ES-I3 (cell line): ENCODE measurements around the gene RANBP3.

Experiments
- H3K36me3 ChIP-seq: 2 replicates; pipeline ENCODE4 v1.6.1; 2013; ENCODE audit warnings: mild to moderate bottlenecking, low read length, control low read depth, moderate library complexity; ENCODE audit not compliant: insufficient read depth
- H3K4me1 ChIP-seq: 2 replicates; pipeline ENCODE4 v1.6.1; 2013; ENCODE audit warnings: mild to moderate bottlenecking, control low read depth, low read length; ENCODE audit not compliant: insufficient read depth
- H3K9ac ChIP-seq: 2 replicates; pipeline ENCODE4 v1.6.1; 2013; ENCODE audit warnings: low read depth, mild to moderate bottlenecking, low read length, moderate library complexity
- H3K9me3 ChIP-seq: 2 replicates; pipeline ENCODE4 v1.6.1; 2013; ENCODE audit warnings: mild to moderate bottlenecking, low read length, moderate library complexity; ENCODE audit not compliant: control insufficient read depth, insufficient read depth

The RANBP3 gene

GRCh38 chr19:5903056-5903623, 74.8 kb downstream of the RANBP3 start:
- Histone ChIP-seq H3K4me1 (no peaks in the 10 kb centered on the region), H3K9me3 (no peaks in the 10 kb centered on the region), H3K36me3 (no peaks in the 10 kb centered on the region), H3K9ac (peak overlapping the region; percentile 97)

GRCh38 chr19:5900976-5901375, 77.0 kb downstream of the RANBP3 start:
- H3K36me3 ChIP-seq, result no peaks in the 10 kb centered on the region
- H3K9ac ChIP-seq, result no peak overlapping the region

GRCh38 chr19:5899728-5900526, 78.0 kb downstream of the RANBP3 start:
- Histone ChIP-seq H3K9me3 (no peaks in the 10 kb centered on the region), H3K4me1 (no peaks in the 10 kb centered on the region), H3K36me3 (no peaks in the 10 kb centered on the region), H3K9ac (no peak overlapping the region)

More at GRCh38 chr19:5900976-5901375, 77.0 kb downstream of the RANBP3 start:
- no peaks in the 10 kb centered on the region for H3K9me3 ChIP-seq
- no peaks in the 10 kb centered on the region for H3K4me1 ChIP-seq

GRCh38 chr19:5897189-5897969, 80.6 kb downstream of the RANBP3 start:
- peaks cover under 1% of the 10 kb centered on the region; the same call in 1 of the 2 replicates for H3K4me1 ChIP-seq
- H3K9ac ChIP-seq, result no peak overlapping the region
- H3K36me3 ChIP-seq, result no peaks in the 10 kb centered on the region
- H3K9me3 ChIP-seq, result no peaks in the 10 kb centered on the region

- H3K36me3 ChIP-seq, result no peaks in the 10 kb centered on the region
- no peak overlapping the region for H3K9ac ChIP-seq
- no peaks in the 10 kb centered on the region for H3K9me3 ChIP-seq
- H3K4me1 ChIP-seq, result peaks cover 8% of the 10 kb centered on the region; the same call in 1 of the 2 replicates
Observed at GRCh38 chr19:5896365-5897076, 81.4 kb downstream of the RANBP3 start.

GRCh38 chr19:5895890-5896289, 82.0 kb downstream of the RANBP3 start:
- Histone ChIP-seq H3K4me1 (peaks cover 11% of the 10 kb centered on the region; the same call in 1 of the 2 replicates), H3K36me3 (no peaks in the 10 kb centered on the region), H3K9me3 (no peaks in the 10 kb centered on the region), H3K9ac (no peak overlapping the region)

GRCh38 chr19:5895409-5895808, 82.5 kb downstream of the RANBP3 start:
- Histone ChIP-seq H3K9me3 (no peaks in the 10 kb centered on the region), H3K9ac (no peak overlapping the region), H3K36me3 (no peaks in the 10 kb centered on the region), H3K4me1 (peaks cover 11% of the 10 kb centered on the region; the same call in 1 of the 2 replicates)

- Histone ChIP-seq H3K36me3 (no peaks in the 10 kb centered on the region), H3K4me1 (peaks cover 11% of the 10 kb centered on the region; the same call in 1 of the 2 replicates), H3K9me3 (no peaks in the 10 kb centered on the region), H3K9ac (no peak overlapping the region)
Observed at GRCh38 chr19:5894704-5895349, 83.1 kb downstream of the RANBP3 start.

GRCh38 chr19:5893907-5894703, 83.8 kb downstream of the RANBP3 start:
- peaks cover 11% of the 10 kb centered on the region; the same call in 1 of the 2 replicates for H3K4me1 ChIP-seq
- H3K36me3 ChIP-seq, result no peaks in the 10 kb centered on the region
- H3K9ac ChIP-seq, result no peak overlapping the region
- H3K9me3 ChIP-seq, result no peaks in the 10 kb centered on the region

GRCh38 chr19:5893296-5893903, 84.5 kb downstream of the RANBP3 start:
- Histone ChIP-seq H3K4me1 (peaks cover 11% of the 10 kb centered on the region; the same call in 1 of the 2 replicates), H3K9me3 (no peaks in the 10 kb centered on the region), H3K36me3 (no peaks in the 10 kb centered on the region), H3K9ac (no peak overlapping the region)

- no peaks in the 10 kb centered on the region for H3K36me3 ChIP-seq
- H3K9me3 ChIP-seq, result no peaks in the 10 kb centered on the region
- H3K9ac ChIP-seq, result no peak overlapping the region
- H3K4me1 ChIP-seq, result peaks cover 11% of the 10 kb centered on the region; the same call in 1 of the 2 replicates
Observed at GRCh38 chr19:5892772-5893275, 85.1 kb downstream of the RANBP3 start.

- Histone ChIP-seq H3K4me1 (peaks cover 11% of the 10 kb centered on the region; the same call in 1 of the 2 replicates), H3K9me3 (no peaks in the 10 kb centered on the region), H3K36me3 (no peaks in the 10 kb centered on the region), H3K9ac (no peak overlapping the region)
Observed at GRCh38 chr19:5891938-5892771, 85.8 kb downstream of the RANBP3 start.
